H9 (cell line): ENCODE measurements around the gene SMARCA2. TPM values are rescaled to one million over a fixed set of nuclear protein-coding genes. Genes with fewer than 3 reads are reported as not detected.

Experiments used
- DNase-seq: peaks from one replicate; pipeline ENCODE4 v3.0.0-alpha.2; 2017
- H2AFZ ChIP-seq: one replicate; pipeline ENCODE4 v1.6.1; 2013; ENCODE audit warnings: mild to moderate bottlenecking, low read length, control low read depth, moderate library complexity
- H2AK5ac ChIP-seq: 2 replicates; pipeline ENCODE4 v1.6.1; 2013; ENCODE audit warnings: low read length, control low read depth, mixed read lengths; ENCODE audit not compliant: insufficient read length
- H2BK120ac ChIP-seq: one replicate; pipeline ENCODE4 v1.6.1; 2013; ENCODE audit warnings: low read depth, mild to moderate bottlenecking, low read length, control low read depth, inconsistent platforms; ENCODE audit not compliant: poor library complexity, severe bottlenecking
- H2BK12ac ChIP-seq: 2 replicates; pipeline ENCODE4 v1.6.1; 2013; ENCODE audit warnings: low read length, control low read depth, mixed read lengths, low read depth; ENCODE audit not compliant: insufficient read length
- H2BK15ac ChIP-seq: 2 replicates; pipeline ENCODE4 v1.6.1; 2013; ENCODE audit warnings: low read depth, low read length, control low read depth
- H2BK20ac ChIP-seq: one replicate; pipeline ENCODE4 v1.6.1; 2013; ENCODE audit warnings: low read depth, mild to moderate bottlenecking, low read length, control low read depth, inconsistent platforms; ENCODE audit not compliant: poor library complexity, severe bottlenecking
- H2BK5ac ChIP-seq: 2 replicates; pipeline ENCODE4 v1.6.1; 2013; ENCODE audit warnings: low read length, control low read depth, mixed read lengths; ENCODE audit not compliant: insufficient read length
- H3K14ac ChIP-seq: 2 replicates; pipeline ENCODE4 v1.6.1; 2013; ENCODE audit warnings: low read length, control low read depth; ENCODE audit not compliant: insufficient read depth
- H3K18ac ChIP-seq: 2 replicates; pipeline ENCODE4 v1.6.1; 2013; ENCODE audit warnings: low read depth, mild to moderate bottlenecking, mixed read lengths, low read length, control low read depth; ENCODE audit not compliant: insufficient read length
- H3K23ac ChIP-seq: 2 replicates; pipeline ENCODE4 v1.6.1; 2013; ENCODE audit warnings: low read length, control low read depth, mixed read lengths, low read depth; ENCODE audit not compliant: insufficient read length
- H3K23me2 ChIP-seq: 2 replicates; pipeline ENCODE4 v1.6.1; 2013; ENCODE audit warnings: low read depth, mild to moderate bottlenecking, mixed read lengths, low read length, control low read depth; ENCODE audit not compliant: insufficient read length, poor library complexity, severe bottlenecking
- H3K27ac ChIP-seq: 2 replicates; pipeline ENCODE4 v1.5.1; 2013; ENCODE audit warnings: low read length, control low read depth, mixed read lengths, low read depth; ENCODE audit not compliant: insufficient read length
- H3K27me3 ChIP-seq: 2 replicates; pipeline ENCODE4 v1.6.1; 2013; ENCODE audit warnings: low read length, control low read depth, inconsistent platforms; ENCODE audit not compliant: insufficient read depth
- H3K4ac ChIP-seq: 2 replicates; pipeline ENCODE4 v1.6.1; 2013; ENCODE audit warnings: low read depth, mild to moderate bottlenecking, control low read depth, inconsistent platforms, low read length, moderate library complexity
- H3K4me1 ChIP-seq: 2 replicates; pipeline ENCODE4 v1.6.1; 2013; ENCODE audit warnings: low read length, control low read depth, inconsistent platforms; ENCODE audit not compliant: insufficient read depth
- H3K4me2 ChIP-seq: 2 replicates; pipeline ENCODE4 v1.6.1; 2013; ENCODE audit warnings: low read length, control low read depth, mixed read lengths; ENCODE audit not compliant: insufficient read length, insufficient read depth
- H3K56ac ChIP-seq: 2 replicates; pipeline ENCODE4 v1.6.1; 2013; ENCODE audit warnings: low read depth, mild to moderate bottlenecking, mixed read lengths, low read length, control low read depth; ENCODE audit not compliant: insufficient read length
- H3K79me1 ChIP-seq: 2 replicates; pipeline ENCODE4 v1.6.1; 2013; ENCODE audit warnings: low read depth, mild to moderate bottlenecking, moderate library complexity, low read length, control low read depth, inconsistent platforms; ENCODE audit not compliant: insufficient read depth, poor library complexity, severe bottlenecking
- H3K79me2 ChIP-seq: 2 replicates; pipeline ENCODE4 v1.6.1; 2013; ENCODE audit warnings: low read length, control low read depth, inconsistent platforms; ENCODE audit not compliant: insufficient read depth
- H3K9ac ChIP-seq: 2 replicates; pipeline ENCODE4 v1.6.1; 2013; ENCODE audit warnings: low read length, control low read depth, mixed read lengths; ENCODE audit not compliant: insufficient read length; ENCODE audit errors: extremely low read depth
- H3K9me3 ChIP-seq: one replicate; pipeline ENCODE4 v1.6.1; 2013; ENCODE audit warnings: low read depth, low read length, inconsistent platforms; ENCODE audit not compliant: control insufficient read depth
- H3T11ph ChIP-seq: one replicate; pipeline ENCODE4 v1.6.1; 2013; ENCODE audit warnings: mild to moderate bottlenecking, low read length, control low read depth, inconsistent platforms
- H4K20me1 ChIP-seq: one replicate; pipeline ENCODE4 v1.6.1; 2013; ENCODE audit not compliant: control insufficient read depth, insufficient read length, insufficient read depth
- H4K5ac ChIP-seq: 2 replicates; pipeline ENCODE4 v1.6.1; 2013; ENCODE audit warnings: low read depth, mild to moderate bottlenecking, mixed read lengths, low read length, control low read depth; ENCODE audit not compliant: insufficient read length
- H4K8ac ChIP-seq: replicated peaks from 2 replicates; pipeline ENCODE4 v1.6.1; 2013; ENCODE audit warnings: low read length, control low read depth, mixed read lengths, low read depth; ENCODE audit not compliant: insufficient read length
- H4K91ac ChIP-seq: 2 replicates; pipeline ENCODE4 v1.6.1; 2013; ENCODE audit warnings: low read depth, mild to moderate bottlenecking, moderate library complexity, mixed read lengths, low read length, control low read depth; ENCODE audit not compliant: insufficient read length
- H3K27ac Mint-ChIP-seq, 3 experiments: 2 replicates in 2 of 3; 3 replicates in 1 of 3; pipeline ENCODE4 v1.8.0; 2020 to 2021; ENCODE audit warnings: mixed read lengths in 3 of 3, mild to moderate bottlenecking in 1 of 3, moderate library complexity in 1 of 3
- H3K27me3 Mint-ChIP-seq: 2 replicates; pipeline ENCODE4 v1.8.0; 2021; ENCODE audit warnings: low read depth, mild to moderate bottlenecking, moderate library complexity, mixed read lengths
- H3K36me3 Mint-ChIP-seq, 3 experiments: 2 replicates in 2 of 3; 3 replicates in 1 of 3; pipeline ENCODE4 v1.8.0; 2020 to 2021; ENCODE audit warnings: low read depth in 3 of 3, mixed read lengths in 3 of 3; ENCODE audit not compliant: insufficient read depth in 1 of 3
- H3K4me1 Mint-ChIP-seq, 2 experiments: 2 replicates each; pipeline ENCODE4 v1.8.0; 2020; ENCODE audit warnings: mixed read lengths in 2 of 2
- H3K4me3 Mint-ChIP-seq, 2 experiments: 2 replicates in 1 of 2; 3 replicates in 1 of 2; pipeline ENCODE4 v1.8.0; 2020 to 2021; ENCODE audit warnings: mild to moderate bottlenecking in 2 of 2, mixed read lengths in 2 of 2, moderate library complexity in 1 of 2
- H3K9me3 Mint-ChIP-seq, 2 experiments: 2 replicates in 1 of 2; 3 replicates in 1 of 2; pipeline ENCODE4 v1.8.0; 2020; ENCODE audit warnings: mild to moderate bottlenecking in 2 of 2, mixed read lengths in 2 of 2, moderate library complexity in 1 of 2
- WGBS: extraction: QIAGEN DNeasy Blood & Tissue Kit; methylation state at CpG from one replicate; pipeline ENCODE4 v1.1.7; 2013; ENCODE audit warnings: missing lambda C conversion rate, low lambda C conversion rate, mixed read lengths; ENCODE audit not compliant: insufficient read length; ENCODE audit errors: extremely low coverage; 5-methylcytosine and 5-hydroxymethylcytosine counted together
- total RNA-seq: library from RNA; stranded (reverse); gene quantifications from 2 replicates; pipeline ENCODE4 v1.2.1, GENCODE V29; 2021
- TF ChIP-seq, protein P1 (sequence below): fragments of 200-600 bp; sonication (generic); conservative IDR thresholded peaks from 3 replicates; pipeline ENCODE4 v1.8.0; 2021; ENCODE audit warnings: antibody characterized with exemption, mild to moderate bottlenecking

Gene SMARCA2
- total RNA-seq, 1 experiment from 2014 or later: 15.3 TPM

- no peak overlapping the region for H3T11ph ChIP-seq
- no peaks in the 10 kb centered on the region for H4K20me1 ChIP-seq
- H3K18ac ChIP-seq: no peak overlapping the region
- H3K4me3 Mint-ChIP-seq: no peak overlapping the region
- no CpG with 5 or more reads among the region's 1 CpG for WGBS
- H4K5ac ChIP-seq: no peak overlapping the region
- H2BK120ac ChIP-seq: no peak overlapping the region
- H3K4me1 Mint-ChIP-seq: peaks cover 0 to 9% of the 10 kb centered on the region in 2 experiments; a peak in 2 of 4 replicates
- no peaks in the 10 kb centered on the region for H3K79me1 ChIP-seq
- H3K36me3 Mint-ChIP-seq: no peaks in the 10 kb centered on the region
- H4K8ac ChIP-seq: no peak overlapping the region
- no peaks in the 10 kb centered on the region for H3K27me3 Mint-ChIP-seq
- TF ChIP-seq, protein P1, sequence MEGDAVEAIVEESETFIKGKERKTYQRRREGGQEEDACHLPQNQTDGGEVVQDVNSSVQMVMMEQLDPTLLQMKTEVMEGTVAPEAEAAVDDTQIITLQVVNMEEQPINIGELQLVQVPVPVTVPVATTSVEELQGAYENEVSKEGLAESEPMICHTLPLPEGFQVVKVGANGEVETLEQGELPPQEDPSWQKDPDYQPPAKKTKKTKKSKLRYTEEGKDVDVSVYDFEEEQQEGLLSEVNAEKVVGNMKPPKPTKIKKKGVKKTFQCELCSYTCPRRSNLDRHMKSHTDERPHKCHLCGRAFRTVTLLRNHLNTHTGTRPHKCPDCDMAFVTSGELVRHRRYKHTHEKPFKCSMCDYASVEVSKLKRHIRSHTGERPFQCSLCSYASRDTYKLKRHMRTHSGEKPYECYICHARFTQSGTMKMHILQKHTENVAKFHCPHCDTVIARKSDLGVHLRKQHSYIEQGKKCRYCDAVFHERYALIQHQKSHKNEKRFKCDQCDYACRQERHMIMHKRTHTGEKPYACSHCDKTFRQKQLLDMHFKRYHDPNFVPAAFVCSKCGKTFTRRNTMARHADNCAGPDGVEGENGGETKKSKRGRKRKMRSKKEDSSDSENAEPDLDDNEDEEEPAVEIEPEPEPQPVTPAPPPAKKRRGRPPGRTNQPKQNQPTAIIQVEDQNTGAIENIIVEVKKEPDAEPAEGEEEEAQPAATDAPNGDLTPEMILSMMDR: no peak
- H4K91ac ChIP-seq: no peak overlapping the region
- no peak overlapping the region for H2BK5ac ChIP-seq
- no peak overlapping the region for H2BK20ac ChIP-seq
- H3K9ac ChIP-seq: no peak overlapping the region
- no peak overlapping the region for H3K27ac ChIP-seq
- H2AFZ ChIP-seq: no peak overlapping the region
- H3K9me3 ChIP-seq: no peaks in the 10 kb centered on the region
- H3K14ac ChIP-seq: no peak overlapping the region
- H2AK5ac ChIP-seq: no peak overlapping the region
- no peak overlapping the region for H3K23ac ChIP-seq
- no peak overlapping the region for H2BK12ac ChIP-seq
- DNase-seq: no peak
- no peak overlapping the region for H3K27ac Mint-ChIP-seq
- H2BK15ac ChIP-seq: no peak overlapping the region
- H3K27me3 ChIP-seq: no peaks in the 10 kb centered on the region
- H3K4ac ChIP-seq: no peak overlapping the region
- H3K4me2 ChIP-seq: no peak overlapping the region
- H3K4me1 ChIP-seq: no peaks in the 10 kb centered on the region
- H3K79me2 ChIP-seq: no peaks in the 10 kb centered on the region
- no peak overlapping the region for H3K56ac ChIP-seq
- H3K23me2 ChIP-seq: no peaks in the 10 kb centered on the region
- no peaks in the 10 kb centered on the region for H3K9me3 Mint-ChIP-seq
These were observed 91.5 kb downstream of the SMARCA2 start for GRCh38 chr9:2106666-2107065.
